Thoracic aorta (tissue), 2 donors: ENCODE data around the gene IRAK2. TPM values are rescaled to one million over a fixed set of nuclear protein-coding genes. Genes with fewer than 3 reads are reported as not detected.
"Not testable (repeated sequence)": the region's sequence is repeated elsewhere in the genome, so short reads cannot be mapped to it uniquely, and the experiment has no call there.

ENCODE experiments used
- ATAC-seq: fragments of 150-250 bp; one replicate; pipeline ENCODE4 v1.8.0; 2017; ENCODE audit warnings: low read depth; ENCODE audit not compliant: insufficient number of reproducible peaks, low FRiP score
- DNase-seq: peaks from one replicate; pipeline ENCODE4 v3.0.0-alpha.2; 2020; ENCODE audit warnings: low spot score
- H3K27ac ChIP-seq, 2 donors: fragments of 200-600 bp; sonication (generic); 1 replicate in 1 of 2; 2 replicates in 1 of 2; pipeline ENCODE4 v1.5.1; 2016; ENCODE audit warnings: mild to moderate bottlenecking in 2 of 2, moderate library complexity in 2 of 2
- H3K27me3 ChIP-seq: fragments of 200-600 bp; sonication (generic); replicated peaks from 2 replicates; pipeline ENCODE4 v1.6.0; 2016; ENCODE audit warnings: mild to moderate bottlenecking; ENCODE audit not compliant: insufficient read depth
- H3K36me3 ChIP-seq: fragments of 200-600 bp; sonication (generic); one replicate; pipeline ENCODE4 v1.5.1; 2016
- H3K4me1 ChIP-seq, 2 donors: fragments of 200-600 bp; sonication (generic); 1 replicate in 1 of 2; 2 replicates in 1 of 2; pipeline versions ENCODE4 v1.5.1 to v1.6.0; 2016; ENCODE audit warnings: low read depth in 2 of 2, mild to moderate bottlenecking in 1 of 2; ENCODE audit not compliant: control insufficient read depth in 1 of 2
- H3K4me3 ChIP-seq: fragments of 200-600 bp; sonication (generic); 2 replicates; pipeline ENCODE4 v1.5.1; 2016; ENCODE audit warnings: mild to moderate bottlenecking
- H3K9me3 ChIP-seq: fragments of 200-600 bp; sonication (generic); 2 replicates; pipeline ENCODE4 v1.5.1; 2016
- CTCF ChIP-seq: fragments of 200-600 bp; sonication (generic); IDR thresholded peaks from one replicate; pipeline ENCODE4 v1.5.1; 2019; ENCODE audit warnings: antibody characterized with exemption
- total RNA-seq, 2 donors: library from RNA; depleted of rRNA; stranded (reverse); fragments of >200 nt; gene quantifications; one replicate each; pipeline versions ENCODE4 v1.1.0 to v1.2.3, GENCODE V29; 2016

IRAK2 gene
- total RNA-seq, 2 donors from 2014 or later, result 5.7 to 13.8 TPM

- TF ChIP-seq CTCF, result no peak
- ATAC-seq (no peak), DNase-seq (no peak)
These were observed 9.6 kb upstream of the IRAK2 start for GRCh38 chr3:10155123-10155472.

GRCh38 chr3:10155658-10156057, 9.1 kb upstream of the IRAK2 start:
- no peaks in the 10 kb centered on the region for H3K9me3 ChIP-seq
- peaks cover 16% of the 10 kb centered on the region for H3K36me3 ChIP-seq
- H3K4me1 ChIP-seq, result no peaks in the 10 kb centered on the region
- no peak overlapping the region for H3K27ac ChIP-seq
- TF ChIP-seq CTCF, result no peak
- no peak overlapping the region for H3K4me3 ChIP-seq
- ATAC-seq, result no peak
- no peak for DNase-seq
- H3K27me3 ChIP-seq, result no peaks in the 10 kb centered on the region

More at GRCh38 chr3:10155123-10155472, 9.6 kb upstream of the IRAK2 start:
- Histone ChIP-seq H3K27me3 (no peaks in the 10 kb centered on the region), H3K36me3 (peaks cover 19% of the 10 kb centered on the region), H3K27ac (no peak overlapping the region), H3K4me3 (no peak overlapping the region), H3K4me1 (no peaks in the 10 kb centered on the region), H3K9me3 (no peaks in the 10 kb centered on the region)

- no peak for TF ChIP-seq CTCF
- no peak for ATAC-seq
These were observed 7.7 kb upstream of the IRAK2 start for GRCh38 chr3:10157031-10157430.

GRCh38 chr3:10158555-10158954, 6.2 kb upstream of the IRAK2 start:
- H3K4me3 ChIP-seq, H3K9me3 ChIP-seq, DNase-seq, H3K4me1 ChIP-seq, H3K27ac ChIP-seq, H3K36me3 ChIP-seq, ATAC-seq, H3K27me3 ChIP-seq: not testable (repeated sequence)

More at GRCh38 chr3:10157031-10157430, 7.7 kb upstream of the IRAK2 start:
- Histone ChIP-seq H3K4me3 (no peak overlapping the region), H3K27me3 (no peaks in the 10 kb centered on the region), H3K4me1 (no peaks in the 10 kb centered on the region), H3K36me3 (peaks cover 5% of the 10 kb centered on the region), H3K9me3 (no peaks in the 10 kb centered on the region), H3K27ac (no peak overlapping the region)
- DNase-seq, result no peak

GRCh38 chr3:10160346-10160745, 4.4 kb upstream of the IRAK2 start:
- TF ChIP-seq CTCF, result no peak
- Histone ChIP-seq H3K27me3 (no peaks in the 10 kb centered on the region), H3K27ac (no peak overlapping the region), H3K4me3 (no peak overlapping the region), H3K4me1 (peaks cover 3 to 6% of the 10 kb centered on the region in 2 donors), H3K36me3 (no peaks in the 10 kb centered on the region), H3K9me3 (no peaks in the 10 kb centered on the region)
- no peak for ATAC-seq
- no peak for DNase-seq

GRCh38 chr3:10160925-10161324, 3.8 kb upstream of the IRAK2 start:
- no peaks in the 10 kb centered on the region for H3K27me3 ChIP-seq
- H3K36me3 ChIP-seq, result no peaks in the 10 kb centered on the region
- no peaks in the 10 kb centered on the region for H3K9me3 ChIP-seq
- ATAC-seq (no peak), DNase-seq (no peak)
- TF ChIP-seq CTCF, result no peak
- no peak overlapping the region for H3K27ac ChIP-seq
- no peak overlapping the region for H3K4me3 ChIP-seq
- peaks cover 4 to 11% of the 10 kb centered on the region in 2 donors for H3K4me1 ChIP-seq
